ENCODE results near the gene ABCC11. TPM values are rescaled to one million over a fixed set of nuclear protein-coding genes. Genes with fewer than 3 reads are reported as not detected.
"Not testable (repeated sequence)": the region's sequence is repeated elsewhere in the genome, so short reads cannot be mapped to it uniquely, and the experiment has no call there.

The ABCC11 gene
- total RNA-seq, 2 experiments from 2014 or later = 0.15 to 0.17 TPM

DNA sequence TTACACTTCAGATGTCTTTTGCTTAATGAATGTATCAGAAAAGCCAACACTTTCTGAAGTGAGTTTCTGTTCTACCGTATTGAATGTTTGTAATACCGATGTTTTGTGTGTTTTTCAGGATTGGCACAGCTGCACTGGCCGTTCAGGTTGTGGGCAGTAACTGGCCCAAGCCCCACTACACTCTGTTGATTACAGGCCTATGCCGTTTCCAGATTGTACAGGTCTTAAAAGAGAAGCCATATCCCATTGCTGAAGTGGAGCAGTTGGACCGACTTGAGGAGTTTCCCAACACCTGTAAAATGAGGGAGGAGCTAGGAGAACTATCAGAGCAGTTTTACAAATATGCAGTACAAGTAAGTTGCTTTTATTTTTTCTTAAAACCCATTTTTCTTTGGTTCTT lies 4.7 kb upstream of the ABCC11 start:
- ChIA-PET CTCF (no interaction called here), POLR2A (no interaction called here)

DNA sequence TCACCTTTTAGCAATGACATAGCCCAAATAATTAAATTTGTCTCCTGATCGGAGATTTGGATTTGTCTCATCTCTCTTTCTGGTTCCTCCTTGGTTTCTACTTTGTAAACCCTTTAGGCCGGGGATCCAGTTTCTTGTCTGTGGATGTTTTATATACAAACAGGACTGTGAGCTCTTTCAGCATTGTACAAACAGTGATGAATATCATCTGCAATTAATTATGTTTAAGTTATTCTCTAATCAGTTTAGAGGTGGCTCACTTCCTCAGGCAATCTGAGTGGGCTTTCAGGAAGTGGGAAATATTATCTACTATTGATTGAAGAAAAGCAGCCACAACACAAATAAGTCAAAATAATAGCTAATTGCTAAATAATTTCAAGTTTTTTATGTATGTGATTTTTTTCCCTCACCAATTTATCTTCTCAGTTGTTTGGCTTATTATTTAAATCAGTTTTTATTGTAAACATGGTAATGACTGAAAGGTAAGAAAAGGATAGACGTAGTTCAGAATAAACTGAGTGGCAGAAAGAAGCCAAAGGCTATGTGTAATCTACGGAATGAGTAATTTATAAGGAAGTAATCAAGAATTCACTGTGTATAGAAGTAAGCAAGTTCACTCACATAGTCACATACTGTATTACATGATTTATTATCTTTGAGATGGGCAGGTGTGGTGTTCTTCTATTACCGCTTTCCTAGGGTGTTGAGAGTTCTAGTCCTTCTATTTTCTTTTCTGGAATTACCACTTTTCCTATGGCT lies 3.4 kb upstream of the ABCC11 start:
- ChIA-PET POLR2A (no interaction called here), CTCF (no interaction called here)

DNA sequence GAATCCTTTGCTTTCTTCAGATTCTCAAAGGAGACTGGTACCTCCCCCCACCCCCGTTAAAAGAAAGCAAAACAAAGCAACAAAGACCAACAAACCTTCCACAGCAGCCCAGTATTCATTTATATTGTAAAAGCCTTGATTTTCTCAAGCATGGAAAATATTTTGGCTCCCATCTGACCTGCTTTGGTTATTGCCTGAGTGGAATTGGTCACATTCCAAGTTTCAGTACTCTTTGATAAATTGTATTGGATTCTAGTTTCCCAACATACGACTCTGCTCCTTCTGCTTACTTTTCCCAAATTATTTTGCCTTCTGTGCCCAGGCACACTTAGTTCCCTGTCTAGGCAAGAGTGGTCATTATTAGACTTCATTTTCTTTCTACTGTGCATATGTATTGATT lies 1.3 kb downstream of the ABCC11 start:
- CTCF ChIA-PET = no interaction called here
- POLR2A ChIA-PET = no interaction called here

DNA sequence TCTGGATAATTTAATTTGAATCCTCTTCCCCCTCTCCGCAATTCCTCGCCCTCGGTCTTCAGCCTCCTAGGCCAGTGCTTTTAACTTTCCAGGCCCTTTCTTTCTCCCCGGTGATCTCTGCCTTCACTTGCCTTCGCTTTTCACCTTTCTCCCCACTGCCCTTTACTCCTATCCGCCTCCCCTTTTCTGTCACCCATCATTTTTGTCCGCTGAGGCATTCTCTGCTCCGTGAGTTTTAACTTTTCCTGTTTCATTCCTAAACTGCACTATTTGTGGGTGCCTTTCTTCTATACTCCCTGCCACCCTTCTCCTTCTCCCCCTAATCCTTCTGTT lies 2.5 kb downstream of the ABCC11 start:
- ChIA-PET POLR2A (no interaction called here), CTCF (no interaction called here)

DNA sequence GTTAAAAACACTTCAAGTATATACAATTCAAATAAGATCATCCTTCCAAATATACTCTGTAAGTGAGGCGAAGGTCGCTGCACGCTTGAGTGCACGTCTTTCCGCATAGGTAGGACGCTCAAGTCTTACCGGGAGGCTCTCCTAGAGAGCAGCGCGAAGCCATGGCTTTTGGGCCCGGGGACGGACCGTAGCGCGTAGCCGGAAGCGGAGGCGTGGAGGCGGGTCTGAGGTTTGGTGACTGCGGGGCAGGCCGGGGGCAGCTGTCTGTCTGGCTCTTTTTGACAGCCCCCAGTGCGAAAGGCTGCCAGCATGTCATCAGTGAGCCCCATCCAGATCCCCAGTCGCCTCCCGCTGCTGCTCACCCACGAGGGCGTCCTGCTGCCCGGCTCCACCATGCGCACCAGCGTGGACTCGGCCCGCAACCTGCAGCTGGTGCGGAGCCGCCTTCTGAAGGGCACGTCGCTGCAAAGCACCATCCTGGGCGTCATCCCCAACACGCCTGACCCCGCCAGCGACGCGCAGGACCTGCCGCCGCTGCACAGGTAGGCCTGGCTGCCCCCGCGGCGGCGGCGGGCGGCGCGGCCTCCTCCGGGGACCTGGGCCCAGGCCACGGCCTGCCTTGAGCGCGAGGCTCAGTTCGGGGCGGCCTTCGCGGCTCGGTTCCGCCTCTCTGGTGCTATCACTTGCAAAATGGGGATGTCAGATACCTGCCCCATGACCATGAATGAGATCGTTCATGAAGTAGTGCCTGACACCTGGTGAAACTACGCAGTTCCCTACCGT lies 3.1 kb downstream of the ABCC11 start, which contains the start of gene LONP2:
TSS of gene LONP2 (plus strand) at position 221 of the 783 bp plus-strand sequence. CDS start at position 310, 89 bp downstream.
- ChIA-PET POLR2A (interaction anchor here (0.7 kb wide), 1 partner anchor 211 kb away, joined by 3 read pairs; no protein-coding TSS in a partner anchor), CTCF (no interaction called here)

DNA sequence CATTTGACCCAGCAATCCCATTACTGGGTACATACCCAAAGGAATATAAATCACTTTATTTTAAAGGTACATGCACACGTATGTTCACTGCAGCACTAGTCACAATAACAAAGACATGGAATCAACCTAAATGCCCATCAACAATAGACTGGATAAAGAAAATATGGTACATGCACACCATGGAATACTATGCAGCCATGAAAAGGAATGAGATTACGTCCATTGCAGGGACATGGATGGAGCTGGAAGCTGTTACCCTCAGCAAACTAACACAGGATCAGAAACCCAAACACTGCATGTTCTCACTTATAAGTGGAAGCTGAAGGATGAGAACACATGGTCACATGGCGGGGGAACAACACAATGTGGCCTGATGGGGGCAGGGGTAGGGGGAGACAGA lies 7.2 kb downstream of the ABCC11 start:
- POLR2A ChIA-PET, CTCF ChIA-PET: not testable (repeated sequence)

DNA sequence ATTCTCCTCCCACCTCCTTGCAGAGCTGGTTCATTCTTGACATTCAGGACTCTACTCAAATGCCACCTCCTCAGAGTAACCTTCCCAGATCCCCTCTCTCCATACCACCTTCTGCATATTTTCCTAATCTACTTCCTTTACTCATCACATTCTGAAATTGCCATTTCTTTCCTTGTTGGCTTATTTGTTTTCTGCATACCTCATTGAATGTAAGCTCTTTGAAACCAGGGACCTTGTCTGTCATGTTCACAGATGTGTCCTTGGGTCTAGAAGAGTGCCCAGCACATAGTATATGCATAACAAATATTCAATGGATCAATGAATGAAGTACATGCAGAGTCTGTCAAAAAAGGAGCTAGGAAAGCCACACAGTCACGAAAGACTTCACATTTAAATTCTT lies 11.1 kb downstream of the ABCC11 start:
- POLR2A ChIA-PET = no interaction called here
- CTCF ChIA-PET = interaction anchor here (1.2 kb wide), 1 partner anchor 394 kb away, joined by 4 read pairs; no protein-coding TSS in a partner anchor

DNA sequence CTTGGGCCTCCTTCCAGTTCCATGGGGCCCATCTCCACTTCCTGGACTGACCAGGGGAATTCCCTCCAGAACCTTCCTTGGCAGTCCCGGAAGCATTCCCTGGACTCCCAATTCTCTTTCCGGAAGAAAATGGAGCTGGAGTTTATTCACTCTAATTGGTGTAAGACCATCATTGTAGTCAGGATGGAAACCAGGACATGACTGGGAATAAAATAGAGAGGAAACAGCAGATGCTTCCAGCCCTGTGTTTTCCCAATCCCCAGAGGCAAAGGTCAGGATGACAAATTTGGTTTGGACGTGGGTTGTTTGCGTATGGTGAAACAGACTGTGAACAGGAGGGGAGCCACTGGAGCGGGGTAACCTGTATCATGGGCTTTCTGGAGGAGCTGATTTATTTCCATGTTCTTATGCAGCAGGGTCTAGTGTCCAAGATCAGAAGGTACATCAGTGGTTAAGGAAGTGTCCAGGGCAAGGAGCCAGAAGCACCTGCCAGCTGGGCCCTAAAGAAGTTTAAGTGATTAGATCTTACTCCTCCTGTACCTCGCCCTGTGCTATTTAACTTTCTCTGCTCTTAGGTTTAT lies 11.7 kb downstream of the ABCC11 start:
- ChIA-PET POLR2A (no interaction called here), CTCF (no interaction called here)

DNA sequence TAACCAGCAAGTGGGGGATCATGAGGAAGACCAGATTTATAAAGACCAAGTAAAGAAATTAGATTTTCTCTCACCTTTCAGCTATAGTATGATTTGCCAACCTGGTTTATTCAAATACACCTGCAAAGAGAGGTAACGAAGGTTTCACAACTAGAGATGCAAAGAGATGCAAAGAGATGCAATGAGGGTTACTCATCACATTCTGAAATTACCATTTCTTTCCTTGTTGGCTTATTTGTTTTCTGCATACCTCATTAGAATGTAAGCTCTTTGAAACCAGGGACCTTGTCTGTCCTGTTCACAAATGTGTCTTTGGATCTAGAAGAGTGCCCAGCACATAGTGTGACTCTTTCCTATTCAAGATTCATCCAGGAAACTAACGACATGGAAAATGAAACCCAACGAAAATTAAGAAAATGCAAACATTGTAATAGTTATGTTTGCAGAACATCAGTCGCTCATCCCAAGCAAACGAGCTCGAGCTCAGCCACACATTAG lies 12.2 kb downstream of the ABCC11 start:
- POLR2A ChIA-PET = no interaction called here

DNA sequence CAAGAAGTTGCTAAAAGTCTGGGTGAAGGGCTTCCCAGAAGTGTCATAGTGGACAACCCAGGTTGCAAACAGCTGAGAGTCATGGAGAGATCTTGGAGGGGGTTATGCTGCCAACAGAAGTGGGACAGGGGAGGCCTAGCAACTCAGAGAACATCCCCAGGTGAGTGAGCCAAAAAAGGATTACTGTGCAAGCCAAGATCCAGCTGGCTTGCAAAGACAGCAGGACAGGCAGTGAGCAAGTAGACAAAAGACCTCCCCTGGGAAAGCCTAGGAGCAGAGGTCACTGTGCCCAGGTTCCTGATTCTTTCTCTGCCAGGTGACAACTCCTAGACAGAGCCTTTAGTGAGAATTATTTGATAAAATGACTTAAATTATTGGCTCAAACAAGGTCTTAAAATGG lies 12.7 kb downstream of the ABCC11 start:
- POLR2A ChIA-PET = no interaction called here

More for the DNA sequence above, 12.2 kb downstream of the ABCC11 start:
- CTCF ChIA-PET = no interaction called here

DNA sequence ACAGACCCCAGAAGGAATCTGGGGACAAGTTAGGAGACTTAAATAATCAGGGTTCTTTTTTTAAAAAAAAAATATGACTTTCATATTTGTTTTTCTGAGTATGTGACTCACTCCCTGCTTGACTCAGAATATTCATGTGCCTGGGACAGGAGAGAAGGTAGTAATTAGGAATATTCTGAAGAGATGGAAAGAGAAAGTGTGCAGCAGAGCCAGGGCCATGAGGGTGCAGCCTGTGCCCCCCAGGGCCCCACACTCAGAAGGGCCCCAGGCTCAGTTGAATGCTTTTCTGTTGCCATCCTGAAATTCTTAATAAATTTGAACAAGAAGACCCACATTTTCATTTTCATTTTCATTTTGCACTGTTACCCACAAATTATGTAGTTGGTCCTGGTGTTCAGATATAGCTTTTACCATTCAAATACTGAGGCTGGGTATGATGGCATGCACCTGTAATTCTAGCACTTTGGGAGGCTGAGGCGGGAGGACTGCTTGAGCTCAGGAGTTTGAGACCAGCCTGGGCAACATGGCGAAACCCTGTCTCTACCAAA lies 14.8 kb downstream of the ABCC11 start:
- ChIA-PET CTCF (no interaction called here), POLR2A (no interaction called here)

More for the DNA sequence above, 12.7 kb downstream of the ABCC11 start:
- CTCF ChIA-PET = no interaction called here

DNA sequence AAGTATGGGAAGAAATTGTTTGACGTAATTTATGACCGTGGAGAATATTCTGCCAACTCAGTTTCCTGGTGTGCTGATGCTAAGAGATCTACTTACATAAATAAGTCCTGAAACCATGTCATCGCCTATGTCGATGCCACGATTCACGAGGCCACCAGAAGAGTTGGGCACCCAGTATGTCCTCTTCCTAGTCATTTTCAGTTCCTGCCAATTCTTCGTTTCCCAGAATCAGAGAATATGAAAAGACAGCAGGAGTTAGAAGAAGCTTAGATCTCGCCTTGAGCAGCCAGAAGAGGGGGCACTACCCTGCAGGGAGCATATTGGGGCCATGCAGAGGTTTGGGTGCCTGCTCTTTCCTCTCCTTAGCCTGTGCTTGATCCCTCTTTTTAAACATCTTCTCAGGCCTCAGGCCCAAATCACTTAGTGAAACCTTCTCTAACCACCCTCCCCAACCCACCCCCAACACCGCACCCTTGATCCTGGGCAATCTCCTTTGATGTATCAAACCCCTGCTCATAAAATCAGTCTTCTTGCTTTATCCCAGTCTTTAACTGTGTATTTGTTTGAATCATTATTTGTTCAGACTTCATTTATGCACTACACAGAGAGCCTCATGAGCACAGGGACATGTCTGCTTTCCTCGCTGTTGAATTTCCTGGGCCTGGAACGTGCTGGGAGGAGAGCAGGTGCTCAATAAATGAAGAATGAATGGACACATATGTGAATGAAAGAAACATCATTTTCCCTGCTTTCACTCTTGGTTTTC lies 15.4 kb downstream of the ABCC11 start:
- POLR2A ChIA-PET = no interaction called here

DNA sequence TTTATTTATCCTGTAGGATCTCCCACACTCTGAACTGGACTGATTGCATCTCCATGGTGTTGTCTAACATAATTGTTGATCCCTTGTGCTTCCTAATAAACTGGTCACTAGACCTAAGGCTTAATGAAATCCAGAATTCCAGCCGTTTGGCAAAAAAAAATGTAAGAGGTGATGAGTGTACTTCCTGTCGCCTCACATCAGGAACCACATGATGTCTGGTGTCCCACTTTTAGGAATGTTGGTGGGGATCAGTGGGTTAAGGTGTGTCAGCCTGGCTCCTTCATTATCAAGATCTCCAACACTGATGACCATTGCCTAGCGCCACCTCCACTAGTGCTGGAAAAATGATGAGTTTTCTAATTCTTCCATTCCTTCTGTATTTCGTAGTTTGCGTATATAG lies 21.9 kb downstream of the ABCC11 start:
- POLR2A ChIA-PET = no interaction called here
- CTCF ChIA-PET = no interaction called here

More for the DNA sequence above, 15.4 kb downstream of the ABCC11 start:
- CTCF ChIA-PET = interaction anchor here (0.8 kb wide), 1 partner anchor 398 kb away, joined by 3 read pairs; no protein-coding TSS in a partner anchor

DNA sequence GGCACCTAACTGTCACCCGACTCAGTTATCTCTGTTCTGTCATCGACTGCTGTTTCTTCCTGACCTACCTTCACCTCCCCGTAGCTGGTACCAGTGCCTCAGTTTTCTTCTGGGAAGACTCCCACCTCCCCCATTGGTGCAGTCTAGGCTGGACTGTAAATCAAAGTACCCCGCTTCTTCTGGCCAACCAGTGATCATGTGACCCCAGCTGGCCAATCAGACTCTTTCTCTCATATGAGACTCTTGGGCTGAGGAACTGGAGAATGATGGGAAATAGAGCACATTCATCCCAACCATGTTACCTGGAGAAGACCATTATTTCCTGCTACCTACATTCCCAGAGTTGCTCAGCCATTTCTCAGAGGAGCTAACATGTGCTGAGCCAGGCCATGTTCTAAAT lies 23.8 kb downstream of the ABCC11 start:
- ChIA-PET CTCF (no interaction called here), POLR2A (no interaction called here)

DNA sequence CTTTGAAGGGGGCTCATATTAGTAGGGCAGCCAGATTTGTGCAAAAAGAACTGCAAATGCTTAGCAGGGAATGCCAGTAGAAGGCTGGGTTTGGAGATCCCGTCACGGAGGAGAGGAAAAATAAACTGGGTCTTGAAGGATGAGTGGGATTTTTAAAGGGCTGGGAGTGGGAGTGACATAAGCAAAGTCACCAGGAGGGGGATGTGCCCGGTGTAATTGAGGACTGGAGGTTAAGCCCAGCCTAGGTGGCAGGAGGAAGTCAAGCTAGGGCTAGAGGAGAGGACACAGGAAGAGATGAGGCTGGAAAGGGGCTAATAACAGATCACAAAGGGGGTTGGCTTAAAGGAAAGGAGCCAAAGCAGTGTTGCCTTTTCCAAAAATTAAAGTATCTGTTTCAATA lies 26.4 kb downstream of the ABCC11 start:
- POLR2A ChIA-PET = no interaction called here
- CTCF ChIA-PET = no interaction called here

DNA sequence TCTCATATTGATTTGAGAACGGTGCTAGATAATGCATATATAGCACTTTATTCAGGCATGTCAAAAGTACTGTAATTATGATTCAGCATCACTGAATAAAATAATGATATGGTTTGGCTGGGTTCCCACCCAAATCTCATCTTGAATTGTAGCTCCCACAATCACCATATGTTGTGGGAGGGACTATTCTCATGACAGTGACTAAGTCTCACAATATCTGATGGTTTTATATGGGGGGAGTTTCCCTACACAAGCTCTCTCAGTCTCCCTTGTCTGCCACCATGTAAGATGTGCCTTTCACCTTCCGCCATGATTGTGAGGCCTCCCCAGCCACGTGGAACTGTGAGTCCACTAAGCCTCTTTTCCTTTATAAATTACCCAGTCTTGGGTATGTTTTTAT lies 28.9 kb downstream of the ABCC11 start:
- CTCF ChIA-PET = interaction anchor here (0.7 kb wide), 2 partner anchors 400 to 1252 kb away, joined by 3 to 5 read pairs; no protein-coding TSS in a partner anchor
- POLR2A ChIA-PET = no interaction called here

DNA sequence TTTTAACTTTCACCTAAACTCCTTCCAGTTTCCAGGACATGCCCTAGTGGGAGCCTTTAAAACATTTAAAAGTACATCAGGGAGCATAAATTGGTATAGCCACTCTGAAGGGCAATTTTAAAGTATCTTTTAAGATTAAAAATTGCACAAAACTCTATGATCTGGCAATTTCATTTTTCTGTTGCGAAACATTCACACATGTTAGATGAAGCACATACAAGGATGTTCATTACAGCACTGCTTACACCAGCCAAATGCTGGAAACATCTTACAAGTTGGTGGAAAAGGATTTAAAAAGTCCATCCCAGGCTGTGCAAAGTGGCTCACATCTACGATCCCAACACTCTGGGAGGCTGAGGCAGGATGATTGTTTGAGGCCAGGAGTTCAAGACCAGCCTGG lies 29.6 kb downstream of the ABCC11 start:
- ChIA-PET CTCF (no interaction called here), POLR2A (no interaction called here)

DNA sequence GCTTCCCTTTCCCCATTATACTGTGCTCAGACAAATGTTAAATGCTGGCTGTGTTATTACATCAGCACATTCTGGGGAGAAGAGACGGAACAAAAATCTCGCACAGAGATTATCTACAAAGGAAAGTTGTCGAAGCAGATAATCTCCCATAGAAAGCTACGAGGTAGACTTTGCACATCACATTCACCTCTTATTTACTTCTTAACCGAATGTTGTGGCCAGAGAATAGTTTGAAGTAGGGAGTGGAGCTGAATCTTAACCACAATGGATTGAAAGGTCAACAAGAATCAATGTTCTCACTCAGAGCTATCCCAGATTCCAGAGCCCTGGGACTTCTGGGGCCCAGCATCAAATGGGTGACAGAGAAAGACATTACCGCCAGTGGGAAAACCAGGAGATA lies 31.6 kb downstream of the ABCC11 start:
- CTCF ChIA-PET = no interaction called here
- POLR2A ChIA-PET = no interaction called here

DNA sequence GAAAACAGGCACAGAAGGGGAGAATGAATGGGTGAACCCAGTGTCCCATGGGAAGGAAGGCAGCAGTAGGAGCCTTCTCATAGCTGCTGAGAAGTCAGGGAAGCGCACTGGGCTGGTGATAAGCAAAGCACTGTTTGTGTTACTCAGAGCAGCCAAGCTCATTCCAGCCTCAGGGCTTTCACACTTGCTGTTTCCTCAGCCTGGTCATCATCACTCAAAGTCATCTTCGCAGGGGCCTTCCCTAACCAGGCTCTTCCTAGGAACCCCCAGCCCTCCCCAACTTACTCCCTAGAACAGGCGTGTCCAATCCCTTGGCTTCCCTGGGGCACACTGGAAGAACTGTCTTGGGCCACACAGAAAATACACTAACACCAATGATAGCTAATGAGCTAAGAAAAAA lies 35.3 kb downstream of the ABCC11 start:
- ChIA-PET CTCF (no interaction called here), POLR2A (no interaction called here)

DNA sequence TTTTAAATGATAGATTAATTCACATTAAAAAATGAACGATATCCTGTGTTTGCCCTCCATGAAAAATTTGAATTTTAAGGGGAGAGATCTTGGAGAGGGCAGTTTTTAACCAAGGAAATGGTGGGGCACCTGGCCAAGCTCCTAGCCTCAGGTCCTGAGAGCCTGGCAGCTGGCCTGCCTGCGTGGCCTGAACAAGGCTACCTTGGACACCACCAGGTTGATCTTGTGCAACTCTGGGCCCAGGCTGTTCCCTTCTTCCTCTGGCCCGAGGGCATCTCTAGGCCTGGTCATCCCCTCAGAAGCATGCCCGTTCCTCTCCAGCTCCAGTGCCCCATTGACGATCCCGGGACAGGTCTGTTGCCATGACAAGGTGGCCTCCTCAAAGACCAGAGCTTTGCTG lies 36.6 kb downstream of the ABCC11 start:
- ChIA-PET POLR2A (no interaction called here), CTCF (no interaction called here)
